GM18520 (cell line): ENCODE measurements around the gene PGR.

Experiments
- ATAC-seq: cut with Tn5 transposase; IDR thresholded peaks from one replicate; pipeline ENCODE4 v1.9.1; 2021; ENCODE audit not compliant: unreplicated experiment

Gene PGR

GRCh38 chr11:101129203-101129943, at the start of gene PGR:
Gene PGR, minus strand, starts transcription at chr11:101129813. Its CDS starts 743 bp downstream, at chr11:101129070.
- no peak for ATAC-seq

GRCh38 chr11:101176381-101176780, 46.8 kb upstream of the PGR start:
- no peak for ATAC-seq

DNA sequence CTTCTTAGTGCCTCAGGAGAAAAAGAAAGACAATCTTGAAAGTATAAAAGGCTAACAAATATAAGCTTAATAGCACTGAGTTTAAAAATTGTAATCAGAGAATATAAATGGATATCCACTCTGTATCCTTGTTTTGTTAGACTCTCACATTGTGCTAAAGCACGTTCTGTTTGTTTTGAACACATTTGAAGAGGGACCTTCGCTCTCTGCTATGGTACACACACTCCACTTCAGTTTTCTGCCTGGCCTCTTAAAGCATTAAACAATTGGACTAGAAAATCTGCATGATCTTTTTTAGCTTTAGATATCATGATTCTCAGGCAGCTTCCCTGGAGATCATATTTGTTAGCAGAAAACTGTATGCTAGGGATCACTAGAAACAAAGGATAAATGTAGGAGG, 40.3 kb upstream of the PGR start:
- no peak for ATAC-seq

DNA sequence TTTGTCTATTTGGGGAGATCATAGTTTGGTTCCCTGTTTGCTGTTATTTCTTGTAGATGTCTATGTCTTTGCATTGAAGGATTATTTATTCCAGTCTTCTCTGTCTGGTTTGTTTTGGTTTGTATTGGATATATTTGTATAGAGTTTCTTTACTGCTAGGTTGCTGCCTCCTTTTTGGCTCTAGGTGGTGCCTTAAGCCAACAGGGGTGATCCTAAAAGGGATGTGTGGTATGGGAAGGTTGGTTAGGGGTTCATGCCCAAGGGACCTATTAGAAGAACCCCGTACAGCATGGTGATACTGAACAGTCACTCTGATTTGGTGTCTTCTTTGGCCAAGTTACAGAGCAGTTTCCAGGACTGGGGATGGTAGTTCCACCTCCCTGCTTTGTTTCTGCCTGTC, 36.4 kb upstream of the PGR start:
- no peak for ATAC-seq

DNA sequence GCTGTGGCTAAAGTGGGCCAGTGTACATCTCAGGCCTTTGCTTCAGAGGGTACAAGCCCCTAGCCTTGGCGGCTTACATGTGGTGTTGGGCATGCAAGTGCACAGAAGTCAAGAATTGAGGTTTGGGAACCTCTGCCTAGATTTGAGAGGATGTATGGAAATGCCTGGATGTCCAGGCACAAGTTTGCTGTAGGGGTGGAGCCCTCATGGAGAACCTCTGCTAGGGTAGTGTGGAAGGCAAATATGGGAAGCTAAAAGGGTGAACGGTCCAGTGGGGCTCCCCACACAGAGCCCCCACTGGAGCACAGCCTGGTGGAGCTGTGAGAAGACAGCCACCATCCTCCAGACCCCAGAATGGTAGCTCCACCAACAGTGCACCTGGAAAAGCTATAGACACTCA, 28.5 kb upstream of the PGR start:
- no peak for ATAC-seq

GRCh38 chr11:101138245-101138930, 8.8 kb upstream of the PGR start:
- no peak for ATAC-seq

DNA sequence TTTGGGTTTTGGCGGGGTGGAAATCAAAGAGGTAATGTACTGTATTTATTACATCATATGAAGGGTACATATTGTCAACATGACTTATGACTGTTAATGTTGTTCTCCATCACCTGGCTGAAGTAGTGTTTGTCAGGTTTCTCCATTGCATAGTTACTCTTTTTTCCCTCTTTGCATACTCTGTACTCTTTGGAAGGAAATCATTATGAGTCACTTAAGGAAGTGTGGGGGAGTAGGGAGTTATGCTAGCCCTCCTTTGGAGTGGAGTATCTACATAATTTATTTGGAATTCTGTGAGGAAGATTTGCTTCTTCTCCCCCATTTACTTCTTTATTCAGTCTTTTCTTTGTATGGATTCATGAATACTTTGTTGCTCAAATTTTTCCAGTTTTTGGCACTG, 3.6 kb upstream of the PGR start:
- no peak for ATAC-seq

DNA sequence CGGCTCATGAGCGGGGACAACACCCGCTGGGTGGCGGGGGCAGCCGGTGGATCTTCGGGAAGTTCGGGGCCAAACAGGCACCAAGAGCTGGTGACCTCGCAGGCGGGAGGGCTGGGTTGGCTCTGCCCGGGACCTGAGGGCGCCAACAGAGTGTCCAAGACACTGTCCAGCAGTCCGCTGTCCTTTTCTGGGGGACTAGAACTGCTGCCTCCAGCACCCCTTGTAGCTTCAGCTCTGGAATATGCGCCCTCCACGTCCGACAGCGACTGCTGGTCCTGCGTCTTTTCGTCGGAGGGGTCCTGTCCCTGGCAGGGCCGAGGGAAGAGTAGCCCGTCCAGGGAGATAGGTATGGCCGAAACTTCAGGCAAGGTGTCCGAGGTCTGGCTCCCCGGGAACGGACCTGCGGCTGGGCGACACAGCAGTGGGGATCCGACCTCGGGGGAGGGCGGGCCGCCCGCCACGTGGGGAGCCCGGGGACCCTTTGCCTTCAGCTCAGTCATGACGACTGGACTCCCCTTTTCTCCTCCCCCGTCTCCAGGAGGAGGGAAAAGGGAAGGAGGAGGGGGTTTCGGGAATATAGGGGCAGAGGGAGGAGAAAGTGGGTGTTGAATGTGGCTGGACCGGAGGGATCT, 926 bp downstream of the PGR start:
- ATAC-seq = no peak

DNA sequence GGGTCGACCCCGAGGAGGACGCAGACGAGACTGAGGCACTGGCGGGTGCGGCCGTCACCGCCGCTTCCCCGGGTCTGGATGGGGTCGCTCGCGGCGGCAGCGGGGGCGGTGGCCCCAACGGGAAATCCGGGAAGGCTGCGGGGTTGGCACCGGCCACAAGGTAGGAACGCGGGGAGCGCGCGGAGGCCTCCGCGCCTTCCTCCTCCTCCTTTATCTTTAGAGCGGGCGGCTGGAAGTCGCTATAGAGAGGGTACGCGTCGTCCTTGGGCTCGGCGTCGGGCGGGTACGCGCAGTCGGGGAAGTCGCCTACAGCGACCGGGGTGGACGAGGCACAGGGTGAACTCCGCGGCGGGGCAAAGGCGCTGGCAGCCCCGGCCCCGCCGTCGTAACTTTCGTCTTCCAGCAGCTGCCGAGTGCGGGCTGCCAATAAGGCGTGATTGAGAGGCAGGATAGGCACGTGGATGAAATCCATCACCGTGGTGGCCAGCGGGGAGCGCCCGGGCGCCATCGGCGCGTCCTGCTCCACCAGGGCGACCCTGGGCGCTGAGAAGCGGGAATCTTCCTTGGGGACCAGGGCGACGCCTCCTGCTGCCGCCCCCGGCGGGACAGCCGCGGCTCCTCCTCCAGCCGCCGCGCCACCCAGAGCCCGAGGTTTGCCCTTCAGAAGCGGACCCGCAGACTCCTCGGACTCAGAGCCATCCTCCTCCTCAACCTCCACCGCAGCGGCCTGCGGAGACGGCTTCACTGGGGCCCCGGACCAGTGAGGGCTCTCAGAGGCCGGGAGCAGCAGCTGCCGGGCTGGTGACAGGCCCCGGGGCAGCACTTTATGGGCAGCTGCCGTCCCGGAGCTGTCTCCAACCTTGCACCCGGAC, 1.7 kb downstream of the PGR start:
- ATAC-seq = no peak

GRCh38 chr11:101127197-101127698, 2.4 kb downstream of the PGR start:
- no peak for ATAC-seq

GRCh38 chr11:101126551-101127196, 2.9 kb downstream of the PGR start:
- no peak for ATAC-seq

GRCh38 chr11:101115671-101116160, 13.9 kb downstream of the PGR start:
- ATAC-seq = no peak

GRCh38 chr11:101113540-101113939, 16.1 kb downstream of the PGR start:
- no peak for ATAC-seq

GRCh38 chr11:101104716-101105115, 24.9 kb downstream of the PGR start:
- ATAC-seq = no peak

GRCh38 chr11:101103433-101103832, 26.2 kb downstream of the PGR start:
- ATAC-seq = no peak

DNA sequence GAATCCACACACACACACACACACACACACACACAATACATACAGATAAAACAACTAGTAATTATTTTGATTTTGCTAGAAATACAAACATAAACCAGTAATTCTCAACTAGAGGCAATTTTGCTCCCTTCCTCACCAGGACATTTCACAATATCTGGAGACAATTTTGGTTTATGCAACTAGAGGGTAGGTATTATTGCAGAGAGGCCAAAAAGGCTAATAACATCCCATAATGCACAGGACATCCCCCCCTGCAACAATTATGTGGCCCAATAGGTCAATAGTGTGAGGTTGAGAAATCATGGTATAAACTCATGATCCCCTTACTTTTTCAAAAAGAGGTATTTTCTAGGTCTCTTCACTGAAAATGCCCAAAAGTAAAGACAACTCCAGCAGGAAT, 29.0 kb downstream of the PGR start:
- no peak for ATAC-seq

- no peak for ATAC-seq
Observed at GRCh38 chr11:101096036-101096704, 33.4 kb downstream of the PGR start.

GRCh38 chr11:101091781-101092180, 37.8 kb downstream of the PGR start:
- ATAC-seq = no peak

- no peak for ATAC-seq
Observed at GRCh38 chr11:101090679-101091270, 38.8 kb downstream of the PGR start.
